NCI-H460 (cell line): ENCODE measurements around the gene TOB1. TPM values are rescaled to one million over a fixed set of nuclear protein-coding genes. Genes with fewer than 3 reads are reported as not detected.
A peak's percentile ranks its signal among the peaks of the same experiment; 100 is the strongest.
"Not testable (repeated sequence)": the region's sequence is repeated elsewhere in the genome, so short reads cannot be mapped to it uniquely, and the experiment has no call there.

Source experiments
- DNase-seq: peaks from one replicate; pipeline ENCODE4 v3.0.0-alpha.2; 2016; ENCODE audit warnings: low read depth; ENCODE audit errors: extremely low read depth
- total RNA-seq: library from RNA; depleted of rRNA; stranded (reverse); fragments of >200 nt; shearing (Covaris generic); gene quantifications from 2 replicates; pipeline ENCODE4 v1.2.3, GENCODE V29; 2014

TOB1 gene
- total RNA-seq, 1 experiment from 2014 or later = 51.5 TPM

GRCh38 chr17:50871364-50871763 is 5.2 kb upstream of the TOB1 start:
- no peak for DNase-seq

GRCh38 chr17:50868602-50869001 is 2.4 kb upstream of the TOB1 start:
- DNase-seq = no peak

GRCh38 chr17:50868140-50868438 is 1.9 kb upstream of the TOB1 start:
- no peak for DNase-seq

- peak; percentile 98 for DNase-seq
Measured at GRCh38 chr17:50867363-50868139, 1.4 kb upstream of the TOB1 start.

GRCh38 chr17:50866950-50867362 is 802 bp upstream of the TOB1 start:
- no peak for DNase-seq

GRCh38 chr17:50865868-50866260 is 290 bp downstream of the TOB1 start:
- no peak for DNase-seq

- peak; percentile 46 for DNase-seq
Measured at GRCh38 chr17:50865060-50865867, 890 bp downstream of the TOB1 start.

GRCh38 chr17:50864747-50865059 is 1.5 kb downstream of the TOB1 start:
- DNase-seq = no peak

GRCh38 chr17:50863931-50864330 is 2.2 kb downstream of the TOB1 start:
- no peak for DNase-seq

- DNase-seq = peak; percentile 65
Measured at GRCh38 chr17:50863221-50863843, 2.8 kb downstream of the TOB1 start.

GRCh38 chr17:50861822-50862528 is 4.2 kb downstream of the TOB1 start:
- DNase-seq = no peak

GRCh38 chr17:50861334-50861676 is 4.8 kb downstream of the TOB1 start:
- no peak for DNase-seq

- DNase-seq = not testable (repeated sequence)
Measured at GRCh38 chr17:50859727-50860126, 6.4 kb downstream of the TOB1 start.

- DNase-seq = no peak
Measured at GRCh38 chr17:50858486-50859225, 7.5 kb downstream of the TOB1 start.

GRCh38 chr17:50856431-50856830 is 9.7 kb downstream of the TOB1 start:
- DNase-seq = no peak

- no peak for DNase-seq
Measured at GRCh38 chr17:50855708-50856330, 10.3 kb downstream of the TOB1 start.

GRCh38 chr17:50853781-50854180 is 12.4 kb downstream of the TOB1 start:
- DNase-seq = no peak

- DNase-seq = no peak
Measured at GRCh38 chr17:50853015-50853615, 13.0 kb downstream of the TOB1 start.

- no peak for DNase-seq
Measured at GRCh38 chr17:50850640-50851039, 15.5 kb downstream of the TOB1 start.

GRCh38 chr17:50848711-50849110 is 17.4 kb downstream of the TOB1 start:
- DNase-seq = no peak
